ENCODE data around the gene FXYD1. TPM values are rescaled to one million over a fixed set of nuclear protein-coding genes. Genes with fewer than 3 reads are reported as not detected.

FXYD1 gene
- total and polyA plus RNA-seq, 12 donors, result 251 to 819 (median 578) TPM

- WGBS, 2 donors, result 65 to 70% methylated on average over 5 of the region's 5 CpGs
- intact Hi-C loops (cut with DNase I), result no loop called here
- H3K4me1 ChIP-seq, result peaks cover 0 to 12% (median 0%) of the 10 kb centered on the region in 9 donors
- no peak for DNase-seq
- no peak overlapping the region for H3K4me3 ChIP-seq
- ATAC-seq, result no peak
- H3K9me3 ChIP-seq, result peaks cover 0 to 51% (median 29%) of the 10 kb centered on the region in 11 donors
- H3K36me3 ChIP-seq, result peaks cover 0 to 99% (median 46%) of the 10 kb centered on the region in 9 donors
- no peaks in the 10 kb centered on the region for H3K27me3 ChIP-seq
- TF ChIP-seq CTCF (IDR thresholded peaks at IDR 0.05), result no peak
- no peak overlapping the region for H3K27ac ChIP-seq
Measured at GRCh38 chr19:35165200-35166058, 26.8 kb downstream of the FXYD1 start.

GRCh38 chr19:35166100-35167063 lies 27.8 kb downstream of the FXYD1 start:
- peaks cover 0 to 51% (median 29%) of the 10 kb centered on the region in 11 donors for H3K9me3 ChIP-seq
- DNase-seq (no peak), ATAC-seq (no peak)
- peaks cover 0 to 18% (median 0%) of the 10 kb centered on the region in 9 donors for H3K4me1 ChIP-seq
- H3K27ac ChIP-seq, result peak overlapping the region in 1 of 10 donors; percentile 57
- intact Hi-C loops (cut with DNase I), result no loop called here
- no peak overlapping the region for H3K4me3 ChIP-seq
- TF ChIP-seq CTCF (IDR thresholded peaks at IDR 0.05), result no peak
- no peaks in the 10 kb centered on the region for H3K27me3 ChIP-seq
- WGBS, 2 donors, result 90 to 97% methylated on average over 7 of the region's 7 CpGs
- H3K36me3 ChIP-seq, result peaks cover 0 to 93% (median 46%) of the 10 kb centered on the region in 9 donors

- ATAC-seq (no peak), DNase-seq (no peak)
- 87% methylated on average over 5 of the region's 5 CpGs for WGBS, 2 donors
- no peak for TF ChIP-seq CTCF (IDR thresholded peaks at IDR 0.05)
- no peak overlapping the region for H3K4me3 ChIP-seq
- intact Hi-C loops (cut with DNase I), result no loop called here
- H3K27ac ChIP-seq, result peak overlapping the region in 2 of 10 donors; percentile 25 to 57
- H3K36me3 ChIP-seq, result peaks cover 0 to 82% (median 38%) of the 10 kb centered on the region in 9 donors
- H3K9me3 ChIP-seq, result peaks cover 0 to 45% (median 23%) of the 10 kb centered on the region in 11 donors
- H3K4me1 ChIP-seq, result peaks cover 0 to 29% (median 3%) of the 10 kb centered on the region in 9 donors
- H3K27me3 ChIP-seq, result no peaks in the 10 kb centered on the region
Measured at GRCh38 chr19:35167251-35168119, 28.9 kb downstream of the FXYD1 start.

All from heart right ventricle (tissue), 16 donors.